Ovary (tissue), 3 donors: ENCODE results near the gene IGSF9.

ENCODE experiments used
- EP300 ChIP-seq: sonication (generic); formaldehyde crosslinking; IDR thresholded peaks from one replicate; pipeline ENCODE4 v1.6.1; 2017; ENCODE audit warnings: antibody characterized with exemption
- POLR2A ChIP-seq: fragments of 450-650 bp; IDR thresholded peaks from one replicate; pipeline ENCODE4 v1.6.1; 2017; ENCODE audit warnings: antibody characterized with exemption, mild to moderate bottlenecking, moderate library complexity
- TF ChIP-seq, protein P1 (sequence below), 3 donors: fragments of 450-650 bp in 2 of 3; fragments of 200-600 bp in 1 of 3; IDR thresholded peaks; one replicate each; pipeline versions ENCODE4 v1.5.1 to v1.8.0; 2016 to 2022; ENCODE audit warnings: antibody characterized with exemption in 3 of 3, mild to moderate bottlenecking in 1 of 3
- donor health status: DM: no; HTN: no; CAD: no.

DNA sequence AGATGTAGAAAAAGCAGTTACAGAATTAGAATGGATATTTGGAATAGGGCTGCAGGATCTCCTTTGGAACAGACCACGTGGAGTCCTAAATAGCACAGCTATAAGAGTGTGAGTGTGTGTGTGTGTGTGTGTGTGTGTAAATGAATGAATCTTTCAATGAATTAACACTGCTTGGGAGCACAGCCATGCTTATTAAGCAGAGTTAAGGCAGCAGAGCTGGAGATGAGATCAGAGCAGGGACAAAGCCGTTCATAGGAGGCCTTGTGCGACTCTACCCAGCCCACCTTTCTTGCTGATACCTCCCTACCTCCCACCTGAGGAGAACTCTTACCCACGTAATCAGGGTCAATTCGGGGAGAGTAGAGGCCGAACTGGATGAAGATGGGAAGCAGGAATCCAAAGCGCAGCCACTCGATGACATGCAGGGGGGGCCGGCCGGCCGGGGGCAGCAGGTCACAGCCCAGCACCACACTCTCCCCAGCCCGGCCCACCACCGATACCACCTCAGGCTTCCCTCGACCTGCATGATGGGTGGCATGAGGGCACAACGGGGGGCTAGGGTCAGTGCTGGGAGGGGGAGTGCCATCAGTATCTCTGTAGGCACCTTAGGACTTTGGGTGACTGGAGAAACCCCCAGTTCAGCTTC lies 2.7 kb downstream of the IGSF9 start:
- TF ChIP-seq, protein P1, sequence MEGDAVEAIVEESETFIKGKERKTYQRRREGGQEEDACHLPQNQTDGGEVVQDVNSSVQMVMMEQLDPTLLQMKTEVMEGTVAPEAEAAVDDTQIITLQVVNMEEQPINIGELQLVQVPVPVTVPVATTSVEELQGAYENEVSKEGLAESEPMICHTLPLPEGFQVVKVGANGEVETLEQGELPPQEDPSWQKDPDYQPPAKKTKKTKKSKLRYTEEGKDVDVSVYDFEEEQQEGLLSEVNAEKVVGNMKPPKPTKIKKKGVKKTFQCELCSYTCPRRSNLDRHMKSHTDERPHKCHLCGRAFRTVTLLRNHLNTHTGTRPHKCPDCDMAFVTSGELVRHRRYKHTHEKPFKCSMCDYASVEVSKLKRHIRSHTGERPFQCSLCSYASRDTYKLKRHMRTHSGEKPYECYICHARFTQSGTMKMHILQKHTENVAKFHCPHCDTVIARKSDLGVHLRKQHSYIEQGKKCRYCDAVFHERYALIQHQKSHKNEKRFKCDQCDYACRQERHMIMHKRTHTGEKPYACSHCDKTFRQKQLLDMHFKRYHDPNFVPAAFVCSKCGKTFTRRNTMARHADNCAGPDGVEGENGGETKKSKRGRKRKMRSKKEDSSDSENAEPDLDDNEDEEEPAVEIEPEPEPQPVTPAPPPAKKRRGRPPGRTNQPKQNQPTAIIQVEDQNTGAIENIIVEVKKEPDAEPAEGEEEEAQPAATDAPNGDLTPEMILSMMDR (IDR thresholded peaks at IDR 0.05) = no peak
- TF ChIP-seq POLR2A = no peak
- TF ChIP-seq EP300 = no peak
